ENCODE data around the gene PRR5L.
"Not testable (repeated sequence)": the region's sequence is repeated elsewhere in the genome, so short reads cannot be mapped to it uniquely, and the experiment has no call there.

Gene PRR5L

DNA sequence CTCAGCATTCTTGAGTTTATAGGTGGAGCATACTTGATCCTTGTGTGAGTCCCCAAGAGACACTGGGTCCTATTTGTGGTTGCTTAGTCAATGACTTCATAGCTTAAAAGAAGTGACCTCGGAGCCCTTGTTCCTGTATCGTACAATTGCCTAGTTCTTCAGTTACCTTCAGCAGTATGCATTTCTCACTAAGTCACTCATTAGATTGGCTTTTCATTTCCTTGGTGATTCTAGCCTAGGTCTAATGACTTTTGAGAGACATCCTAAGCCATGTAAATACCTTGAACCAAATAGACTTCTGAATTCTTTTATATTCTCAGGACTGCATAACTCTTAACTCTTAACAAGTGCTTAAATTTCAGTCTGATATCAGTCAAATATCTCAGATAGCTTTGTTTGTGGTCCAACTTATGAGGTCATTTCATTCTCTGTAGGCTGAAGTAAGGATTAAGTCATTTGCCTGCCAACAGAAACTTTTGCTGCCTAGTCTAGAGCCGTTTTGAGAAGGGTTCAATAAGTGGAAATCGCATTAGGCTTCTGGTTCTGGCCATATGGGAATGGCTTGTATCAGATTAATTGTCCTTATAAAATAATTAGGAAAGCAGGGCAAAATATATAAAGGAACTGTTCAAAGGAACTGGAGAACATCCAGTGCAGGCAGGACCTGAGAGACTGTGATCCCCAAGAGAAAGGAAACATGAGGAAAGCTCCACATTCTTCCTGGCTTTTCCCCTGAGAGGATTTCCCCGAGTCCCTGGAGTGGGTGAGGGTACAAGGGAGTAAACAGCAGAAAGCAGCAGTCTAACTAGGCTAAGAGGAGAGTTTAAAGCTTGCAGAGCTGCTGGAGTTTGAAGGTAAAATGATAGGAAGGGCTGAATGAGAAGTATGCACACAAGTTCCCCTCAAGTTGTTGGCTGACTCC is 174.1 kb downstream of the PRR5L start:
- no peak for DNase-seq

DNA sequence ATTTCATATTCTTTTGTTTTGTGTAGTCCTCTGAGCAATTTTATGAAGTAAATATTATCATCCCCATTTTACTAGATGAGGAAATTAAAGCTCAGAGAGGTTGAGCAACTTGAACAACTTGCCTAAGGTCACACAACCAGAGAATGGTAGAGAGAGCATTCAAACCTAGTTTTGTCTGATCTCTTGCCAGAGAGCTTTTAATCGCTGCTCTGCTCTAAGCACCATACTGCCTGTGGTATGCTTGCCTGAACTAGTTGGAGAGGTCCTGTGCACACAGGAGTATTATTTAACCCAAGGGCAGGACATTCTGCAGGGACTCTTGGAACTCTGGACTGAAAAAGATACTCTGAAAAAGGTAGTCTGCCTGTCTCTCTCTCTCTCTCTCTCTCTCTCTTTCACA is 175.5 kb downstream of the PRR5L start:
- no peak for DNase-seq

DNA sequence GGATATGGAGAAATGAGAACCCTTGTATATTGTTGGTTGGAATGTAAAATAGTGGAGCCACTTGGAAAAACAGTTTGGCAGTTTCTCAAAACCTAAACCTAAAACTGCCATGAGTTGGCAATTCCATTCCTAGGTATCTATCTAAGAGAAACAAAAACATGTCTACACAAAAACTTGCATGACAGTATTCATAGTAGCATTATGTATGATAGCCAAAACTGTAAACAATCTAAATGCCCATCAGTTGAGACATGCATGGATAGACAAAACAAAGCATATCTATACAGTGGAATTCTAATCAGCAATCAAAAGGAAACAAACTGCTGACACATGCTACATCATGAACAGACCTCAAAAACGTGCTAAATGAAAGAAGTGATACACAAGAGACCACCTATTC is 179.1 kb downstream of the PRR5L start:
- DNase-seq = no peak

DNA sequence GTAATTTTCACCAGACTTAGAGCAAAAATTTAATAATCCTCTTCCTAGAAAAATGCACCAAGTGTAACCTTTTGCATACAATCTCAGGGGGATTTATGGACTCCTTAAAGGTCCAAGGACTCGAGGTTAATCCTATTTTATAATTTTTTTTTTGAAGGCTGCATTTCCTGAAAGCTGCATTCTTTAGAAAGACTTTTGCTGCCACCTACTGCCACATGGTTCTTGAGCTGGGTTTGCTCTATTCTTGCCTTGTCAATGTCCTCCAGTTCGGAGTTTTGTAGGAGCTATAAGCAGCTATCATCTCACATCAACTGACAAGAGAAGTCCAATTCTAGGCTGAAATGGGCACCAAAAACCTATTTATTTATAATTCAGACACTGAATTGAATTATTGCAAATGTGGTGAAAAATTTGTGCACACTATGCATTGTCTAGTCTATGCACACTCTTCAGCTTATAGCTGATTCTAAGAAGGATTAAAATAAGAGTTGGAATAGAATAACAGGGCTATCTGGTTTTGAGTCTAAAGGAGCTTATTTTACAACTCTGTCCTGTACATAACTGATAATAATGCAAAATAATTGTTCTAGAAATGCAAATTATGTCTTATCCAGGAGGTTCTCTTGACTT is 182.7 kb downstream of the PRR5L start:
- peak; percentile 52 to 71 for DNase-seq

DNA sequence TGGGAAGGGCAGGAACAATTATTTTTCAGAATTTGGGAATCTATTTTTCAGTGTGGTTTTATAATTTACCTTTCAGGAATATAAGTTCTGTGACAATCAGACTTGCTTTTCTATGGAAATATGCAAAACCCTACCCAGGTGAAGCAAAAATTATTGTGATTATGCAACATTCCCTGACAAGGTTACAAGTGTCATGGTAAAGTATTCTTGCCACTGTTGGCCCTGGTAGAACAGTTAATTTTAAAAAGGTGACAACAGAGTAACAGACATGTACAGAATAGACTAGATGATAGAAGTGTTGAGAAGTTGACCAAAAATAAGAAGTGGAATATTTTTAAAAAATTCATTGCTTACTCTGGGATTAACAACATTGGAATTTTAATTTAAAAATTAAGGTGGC is 184.7 kb downstream of the PRR5L start:
- DNase-seq = no peak

DNA sequence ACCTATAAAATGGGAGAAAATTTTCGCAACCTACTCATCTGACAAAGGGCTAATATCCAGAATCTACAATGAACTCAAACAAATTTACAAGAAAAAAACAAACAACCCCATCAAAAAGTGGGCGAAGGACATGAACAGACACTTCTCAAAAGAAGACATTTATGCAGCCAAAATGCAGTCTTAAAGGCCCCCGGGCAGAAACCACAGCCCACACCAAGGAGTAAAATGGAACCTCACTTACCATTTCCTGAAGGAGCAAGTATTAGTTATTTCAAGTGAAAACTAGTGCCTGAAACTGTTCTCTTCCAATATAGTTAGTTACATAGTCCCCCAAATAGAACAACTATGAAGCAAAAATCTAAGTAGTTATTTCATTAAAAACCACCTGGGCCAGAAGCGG is 187.0 kb downstream of the PRR5L start:
- not testable (repeated sequence) for DNase-seq

DNA sequence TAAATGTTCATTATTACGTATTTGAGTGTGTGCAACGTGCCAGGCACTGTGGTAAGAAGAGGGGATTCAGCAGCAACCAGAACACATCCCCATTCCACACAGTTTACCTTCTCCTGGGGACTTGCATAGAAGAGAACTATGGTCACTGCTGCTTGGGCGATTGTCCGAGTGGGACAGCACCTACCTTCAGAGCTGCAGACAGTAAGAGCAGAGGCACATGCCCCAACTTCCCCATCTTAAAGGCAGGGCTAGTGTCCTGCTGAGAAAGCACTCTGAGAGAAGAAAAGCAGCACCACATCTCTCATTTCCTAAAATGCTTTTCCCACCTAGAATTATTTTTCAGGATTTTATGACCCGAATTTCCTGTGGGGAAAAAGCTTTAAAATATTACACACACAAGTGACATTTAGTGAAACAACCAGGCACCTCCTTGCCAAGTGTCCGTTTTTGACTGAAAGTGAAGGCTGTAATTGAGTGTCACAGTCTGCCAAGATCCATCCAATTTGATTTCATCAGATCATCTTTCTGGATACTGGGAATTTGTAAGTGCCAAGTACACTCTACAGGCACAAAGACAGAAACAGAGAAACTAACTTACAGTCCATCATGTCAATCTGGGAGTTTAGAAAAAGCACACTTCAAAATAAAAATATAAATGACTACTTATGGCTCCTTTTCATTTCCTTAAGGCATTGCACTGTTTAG is 189.4 kb downstream of the PRR5L start:
- DNase-seq = no peak

DNA sequence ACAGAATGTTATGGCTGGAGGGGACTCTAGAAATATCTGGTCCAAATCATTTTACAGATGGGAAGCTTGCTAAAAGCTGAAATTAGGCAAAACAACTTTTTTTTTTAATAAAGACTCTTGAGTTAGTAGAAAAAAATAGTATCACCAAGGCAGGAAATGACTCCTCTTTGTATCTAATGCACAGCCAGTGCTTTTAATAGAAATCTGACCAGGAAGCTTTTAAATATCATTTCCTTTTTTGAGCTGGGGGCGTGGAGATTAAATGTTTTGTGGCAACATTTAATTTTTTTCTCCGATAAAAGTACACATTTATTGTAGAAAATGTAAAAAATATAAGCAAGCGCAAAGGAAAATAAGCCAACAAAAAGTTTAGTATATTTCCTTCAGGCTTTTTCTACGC is 191.5 kb downstream of the PRR5L start:
- no peak for DNase-seq

DNA sequence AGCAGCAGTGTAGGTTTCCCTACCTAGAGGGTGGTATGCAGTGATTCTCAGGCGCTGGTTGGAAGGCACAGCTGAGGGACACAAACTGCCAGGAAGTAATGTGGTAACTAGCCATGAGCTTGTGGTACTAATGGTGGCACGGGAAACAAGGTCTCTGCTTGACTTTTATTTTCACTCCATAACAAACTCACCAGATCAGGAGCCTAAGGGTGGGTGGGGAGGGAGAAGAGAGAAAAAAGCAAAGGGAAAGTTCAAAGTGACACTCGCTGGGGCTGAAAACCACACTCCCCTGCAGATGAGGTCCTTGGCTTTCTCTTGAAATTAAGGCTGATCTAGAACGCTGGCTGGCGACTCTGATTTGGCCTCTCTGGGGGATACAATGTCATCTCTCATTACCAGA is 192.0 kb downstream of the PRR5L start:
- DNase-seq = no peak

DNA sequence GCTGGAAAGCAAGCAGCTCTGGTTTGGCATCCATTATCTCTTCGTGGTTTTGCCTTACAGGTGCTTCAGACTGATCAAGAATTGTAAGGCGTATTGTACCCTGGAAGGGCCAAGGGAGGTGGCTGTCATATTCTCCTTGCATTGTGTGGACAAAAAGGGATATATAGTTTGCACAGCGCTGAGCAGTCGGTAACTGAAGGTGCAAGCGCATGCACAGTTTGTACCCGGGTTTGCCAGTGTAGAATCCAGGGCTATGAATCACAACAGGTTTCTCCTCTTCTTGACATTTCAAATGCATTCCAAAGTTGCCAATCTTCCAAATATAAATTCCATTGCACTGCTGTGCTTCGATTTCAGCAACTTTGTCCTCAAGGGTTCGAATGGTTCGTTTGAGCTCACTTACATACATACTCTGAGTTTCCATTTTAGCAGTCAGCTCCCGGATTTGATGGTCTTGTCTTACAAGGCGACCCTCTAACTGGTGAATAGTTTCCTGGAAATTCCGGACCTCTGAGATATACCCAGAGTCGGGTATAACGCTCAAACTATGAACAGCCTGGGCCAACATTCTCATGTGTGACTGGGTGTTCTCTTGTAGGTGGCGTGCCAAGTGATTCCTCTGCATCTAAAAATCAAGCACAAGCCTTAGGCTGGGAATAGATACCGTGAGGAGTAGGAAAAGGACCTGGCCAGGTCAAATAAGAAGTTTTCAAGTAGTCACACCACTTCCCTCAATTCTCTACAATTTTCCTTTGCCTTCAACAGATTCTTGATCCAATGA is 194.1 kb downstream of the PRR5L start:
- no peak for DNase-seq

DNA sequence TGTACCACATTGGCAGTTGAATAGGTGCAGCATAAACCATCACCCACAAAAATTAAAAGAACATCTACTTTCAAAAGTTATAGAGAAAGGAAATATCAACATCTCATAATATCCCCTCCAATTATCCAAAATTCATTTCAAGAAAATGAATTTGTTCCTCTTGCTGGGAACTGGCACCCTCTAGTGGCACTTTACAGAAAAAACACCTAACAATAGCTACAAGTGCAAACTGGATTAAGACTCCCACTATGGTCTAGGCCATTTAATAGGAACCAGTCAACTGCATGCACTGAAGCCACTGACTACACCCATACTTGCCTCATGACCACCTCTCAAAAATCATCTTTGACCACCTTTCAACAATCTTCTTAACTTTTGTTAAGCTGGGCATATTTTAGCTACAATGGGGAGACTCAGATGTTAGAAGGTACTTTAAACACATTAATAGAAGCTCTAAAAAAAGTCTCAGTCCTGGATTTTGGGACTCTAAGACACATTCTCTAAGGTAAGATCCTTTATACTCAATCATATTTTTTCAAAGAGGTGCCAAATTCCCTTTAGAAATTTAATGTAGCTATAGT is 196.7 kb downstream of the PRR5L start:
- DNase-seq = peak in 1 of 2 experiments; percentile 72

DNA sequence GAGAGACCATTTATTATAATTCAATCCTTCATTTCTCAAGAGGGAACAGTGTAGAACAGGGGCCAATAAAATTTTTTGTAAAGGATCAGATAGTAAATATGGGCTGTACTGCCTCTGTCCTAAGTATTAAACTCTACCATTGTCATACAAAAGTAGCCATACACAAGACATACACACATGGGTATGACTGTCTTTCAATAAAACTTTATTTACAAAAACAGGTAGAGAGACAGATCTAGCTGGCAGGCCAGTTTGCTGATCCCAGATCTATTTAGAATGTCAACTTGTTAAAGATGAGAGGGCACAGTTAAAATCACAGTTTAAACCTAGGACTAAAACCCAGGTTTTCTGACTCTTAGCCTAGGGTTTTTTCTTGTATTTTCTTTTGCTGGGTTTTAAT is 197.2 kb downstream of the PRR5L start:
- DNase-seq = no peak

DNA sequence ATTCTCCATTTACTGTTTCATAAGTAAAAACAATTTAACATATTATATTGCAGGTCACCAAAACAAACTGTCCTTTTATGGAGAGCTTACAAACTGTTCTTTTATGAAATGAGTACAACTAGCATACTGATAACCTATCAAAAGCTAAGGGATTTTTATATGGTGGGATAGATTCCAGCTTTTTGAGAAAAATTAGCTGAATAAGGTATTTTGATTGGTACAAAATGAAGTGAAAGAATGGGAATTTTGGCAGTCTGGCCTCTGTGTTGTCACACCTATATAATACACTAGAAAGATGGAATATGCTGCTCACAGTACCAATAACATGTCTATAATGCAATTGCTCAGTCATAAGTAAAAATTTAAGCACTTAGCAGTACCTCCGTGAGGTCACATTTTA is 202.6 kb downstream of the PRR5L start:
- no peak for DNase-seq

DNA sequence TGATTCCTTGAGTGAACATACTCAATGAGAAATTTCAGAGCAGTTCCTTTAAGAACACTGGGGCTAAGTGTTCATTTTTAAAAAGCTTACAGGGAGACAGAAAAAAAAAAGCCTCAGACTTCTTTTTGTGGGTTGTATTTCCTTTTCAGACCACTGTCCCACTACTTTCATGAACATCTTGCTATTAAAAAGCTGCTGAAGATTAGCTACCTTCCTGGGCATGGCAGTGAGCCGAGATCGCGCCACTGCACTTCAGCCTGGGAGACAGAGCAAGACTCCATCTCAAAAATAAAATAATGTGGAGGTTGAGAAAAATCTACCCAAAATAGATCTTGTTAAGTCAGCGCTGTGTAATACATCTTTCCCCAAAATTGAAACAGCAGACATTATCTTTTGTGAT is 203.2 kb downstream of the PRR5L start:
- no peak for DNase-seq

DNA sequence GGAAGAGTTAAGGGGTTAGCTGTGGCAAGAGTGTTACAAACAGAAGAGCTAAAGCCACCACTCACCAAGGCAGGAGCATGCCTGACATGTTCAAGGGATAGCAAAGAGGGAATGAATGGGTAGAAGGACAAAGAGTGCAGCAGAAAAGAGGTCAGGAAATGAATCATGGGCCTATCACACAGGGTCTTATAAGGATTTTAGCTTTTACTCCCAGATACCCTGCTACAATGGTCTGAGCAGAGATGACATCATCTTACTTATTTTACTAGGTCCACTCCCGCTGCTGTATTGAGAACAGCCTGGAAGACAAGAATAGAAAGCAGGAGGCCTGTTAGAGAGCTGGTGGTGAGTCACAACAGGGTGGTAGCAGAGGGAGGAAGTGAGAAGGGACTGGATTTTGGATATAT is 204.2 kb downstream of the PRR5L start:
- DNase-seq = no peak

DNA sequence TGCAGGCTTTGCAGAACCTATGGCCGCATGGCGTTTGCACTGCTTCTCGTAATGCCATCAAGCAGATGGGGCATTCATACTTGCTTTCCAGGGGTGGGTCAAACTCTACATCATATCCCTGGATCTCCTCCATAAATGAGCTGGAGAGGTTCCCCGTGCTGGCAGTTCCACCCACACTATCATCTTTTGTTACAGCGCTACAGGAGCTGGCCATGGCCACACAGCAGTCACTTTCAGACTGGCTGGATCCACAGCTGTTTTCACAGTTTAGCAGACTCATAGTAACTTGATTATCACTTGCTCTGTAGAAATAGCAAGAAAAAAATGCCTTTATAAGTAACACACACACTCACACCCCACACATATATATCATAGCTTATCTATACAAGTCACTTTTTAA is 205.1 kb downstream of the PRR5L start:
- DNase-seq = no peak

DNA sequence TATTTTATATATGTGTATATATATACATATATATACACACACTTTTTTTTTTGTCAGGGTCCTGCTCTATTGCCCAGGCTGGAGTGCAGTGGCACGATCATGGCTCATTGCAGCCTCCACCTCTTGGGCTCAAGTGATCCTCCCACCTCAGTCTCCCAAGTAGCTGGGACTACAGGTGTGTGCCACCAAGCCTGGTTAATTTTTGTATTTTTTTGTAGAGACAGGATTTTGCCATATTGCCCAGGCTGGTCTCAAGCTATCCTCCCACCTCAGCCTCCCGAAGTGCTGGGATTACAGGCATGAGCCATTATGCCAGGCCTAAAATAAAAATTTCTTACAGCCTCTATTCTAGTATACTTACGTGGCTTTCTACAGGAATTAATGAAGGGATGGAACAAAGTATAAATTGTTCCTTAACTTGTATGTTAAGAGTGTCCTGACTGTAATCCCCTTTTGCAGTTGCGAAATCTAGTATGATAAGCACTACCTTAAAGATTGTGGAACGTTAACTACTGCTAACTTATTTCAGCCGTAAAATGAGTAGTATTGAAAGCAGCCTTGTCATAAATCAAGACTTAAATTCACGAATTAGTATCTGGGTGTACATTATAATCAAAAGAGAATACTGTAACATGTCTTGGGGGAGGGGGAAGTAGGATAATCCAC is 211.9 kb downstream of the PRR5L start:
- DNase-seq = no peak

DNA sequence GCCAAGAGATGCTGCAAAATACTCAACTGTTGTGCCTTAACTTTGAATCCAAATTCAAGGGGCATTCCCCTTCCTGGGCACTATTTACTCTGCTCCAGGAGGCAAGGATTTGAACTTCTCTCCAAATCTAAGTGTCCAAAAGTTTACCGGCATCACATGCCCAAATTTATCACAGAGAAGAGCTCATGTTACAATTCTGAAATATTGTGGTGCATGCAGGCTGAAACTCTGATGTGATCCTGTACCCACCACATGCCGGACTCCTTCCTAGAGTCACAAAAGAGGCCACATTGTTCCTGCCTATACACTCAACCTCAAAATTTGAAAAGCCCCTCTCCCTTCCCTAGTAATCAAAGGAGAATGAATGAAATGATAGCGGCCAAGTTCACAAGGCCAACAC is 212.7 kb downstream of the PRR5L start:
- DNase-seq = no peak

DNA sequence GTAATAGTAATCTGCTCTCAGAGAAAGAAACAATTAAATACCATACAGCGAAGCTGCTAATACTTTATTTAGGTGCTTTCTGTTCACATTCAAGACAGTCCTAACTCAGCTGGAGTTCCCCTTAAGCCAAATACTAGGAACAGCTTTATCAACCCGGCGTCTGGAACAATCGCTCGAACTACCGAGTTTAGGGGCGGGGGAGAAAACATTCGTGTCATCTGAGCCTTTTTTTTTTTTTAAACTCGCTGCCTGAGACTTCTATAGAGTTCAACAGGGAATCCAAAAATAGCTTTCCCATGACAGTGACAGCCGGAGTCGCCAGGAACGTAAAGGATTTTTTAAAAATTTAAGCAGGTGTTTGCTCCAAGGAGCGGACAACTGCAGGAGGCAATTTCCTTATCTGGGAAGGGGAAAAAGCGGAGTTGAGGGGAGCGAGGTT is 213.1 kb downstream of the PRR5L start:
- no peak for DNase-seq

DNA sequence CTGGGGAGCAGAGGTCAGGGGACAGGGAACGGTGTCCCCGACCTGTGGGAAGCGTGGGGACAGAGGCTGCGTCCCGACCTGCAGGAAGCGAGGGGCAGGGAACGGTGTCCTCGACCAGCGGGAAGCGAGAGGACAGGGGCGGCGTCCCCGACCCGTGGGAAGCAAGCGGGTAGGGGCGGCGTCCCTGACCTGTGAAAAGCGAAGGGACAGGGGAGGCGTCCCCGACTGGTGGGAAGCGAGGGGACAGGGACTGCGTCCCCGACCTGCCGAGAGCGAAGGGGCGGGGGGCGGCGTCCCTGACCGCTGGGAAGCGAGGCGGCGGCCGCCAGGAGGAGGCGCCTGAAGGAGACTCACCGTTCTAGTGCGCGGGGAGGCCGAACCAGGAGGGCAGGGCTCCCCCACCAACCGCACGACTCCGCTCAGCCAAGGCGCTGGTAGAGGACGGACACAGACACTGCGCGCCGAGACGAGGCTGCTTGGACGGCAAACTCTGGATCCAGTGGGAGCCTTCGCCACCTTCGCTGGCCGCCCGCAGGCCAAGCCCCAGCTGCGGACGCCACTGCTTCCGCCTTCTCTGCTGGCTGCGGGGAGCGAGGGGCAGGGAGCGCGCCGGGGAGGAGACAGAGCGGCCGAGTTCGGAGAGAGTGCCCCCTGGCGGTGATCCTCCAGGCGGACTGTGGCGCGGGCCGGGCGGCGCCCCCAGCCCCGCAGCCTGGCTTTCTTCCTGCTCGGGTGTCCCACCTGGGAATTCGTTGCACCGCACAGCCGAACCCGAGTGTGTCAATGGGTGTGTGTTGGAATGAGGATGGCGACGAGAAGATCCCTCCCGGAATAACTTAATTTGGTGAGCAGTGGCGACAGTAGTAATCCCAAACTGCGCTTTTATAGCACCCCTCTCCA is 213.9 kb downstream of the PRR5L start, which contains the start of gene TRAF6:
TRAF6 (minus strand) TSS at position 579 of the 900 bp plus-strand sequence. CDS start 8,757 bp downstream, outside the sequence.
- peak; percentile 57 to 88 for DNase-seq

DNA sequence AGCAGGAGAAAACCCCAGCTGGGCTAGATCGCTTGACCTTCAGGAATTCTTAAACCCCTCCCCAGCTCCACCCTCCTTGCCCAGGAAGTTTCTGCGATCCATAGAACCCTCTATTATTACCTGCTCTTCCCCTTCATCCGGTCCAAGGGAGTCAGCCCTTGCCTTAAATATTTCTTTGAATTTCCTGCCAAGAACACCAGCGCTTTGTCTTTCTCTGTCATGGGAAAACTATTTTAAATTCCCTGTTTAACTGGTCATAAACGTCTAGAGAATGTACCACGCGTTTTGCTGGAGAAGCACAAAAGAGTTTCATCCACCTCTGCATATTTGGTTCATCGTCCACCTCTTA is 214.5 kb downstream of the PRR5L start:
- DNase-seq = no peak

All from NCI-H446 (cell line).